Measurements from ENCODE around the gene MLLT6.

GRCh38 chr17:38724337-38724988 is 19.4 kb downstream of the MLLT6 start:
- TF ChIP-seq, protein P1, sequence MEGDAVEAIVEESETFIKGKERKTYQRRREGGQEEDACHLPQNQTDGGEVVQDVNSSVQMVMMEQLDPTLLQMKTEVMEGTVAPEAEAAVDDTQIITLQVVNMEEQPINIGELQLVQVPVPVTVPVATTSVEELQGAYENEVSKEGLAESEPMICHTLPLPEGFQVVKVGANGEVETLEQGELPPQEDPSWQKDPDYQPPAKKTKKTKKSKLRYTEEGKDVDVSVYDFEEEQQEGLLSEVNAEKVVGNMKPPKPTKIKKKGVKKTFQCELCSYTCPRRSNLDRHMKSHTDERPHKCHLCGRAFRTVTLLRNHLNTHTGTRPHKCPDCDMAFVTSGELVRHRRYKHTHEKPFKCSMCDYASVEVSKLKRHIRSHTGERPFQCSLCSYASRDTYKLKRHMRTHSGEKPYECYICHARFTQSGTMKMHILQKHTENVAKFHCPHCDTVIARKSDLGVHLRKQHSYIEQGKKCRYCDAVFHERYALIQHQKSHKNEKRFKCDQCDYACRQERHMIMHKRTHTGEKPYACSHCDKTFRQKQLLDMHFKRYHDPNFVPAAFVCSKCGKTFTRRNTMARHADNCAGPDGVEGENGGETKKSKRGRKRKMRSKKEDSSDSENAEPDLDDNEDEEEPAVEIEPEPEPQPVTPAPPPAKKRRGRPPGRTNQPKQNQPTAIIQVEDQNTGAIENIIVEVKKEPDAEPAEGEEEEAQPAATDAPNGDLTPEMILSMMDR (IDR thresholded peaks at IDR 0.05): no peak
- TF ChIP-seq POLR2A (IDR thresholded peaks at IDR 0.05): no peak
